Sigmoid colon (tissue), 7 donors: ENCODE measurements around the gene BRINP3. TPM values are rescaled to one million over a fixed set of nuclear protein-coding genes. Genes with fewer than 3 reads are reported as not detected.

Source experiments
- DNase-seq: peaks from one replicate; pipeline ENCODE4 v3.0.0-alpha.2; 2019
- H3K27ac ChIP-seq, 4 donors: fragments of 200-600 bp; sonication (generic); one replicate each; pipeline ENCODE4 v1.5.1; 2016 to 2019; ENCODE audit warnings: mild to moderate bottlenecking in 1 of 4
- H3K27me3 ChIP-seq, 3 donors: fragments of 200-600 bp; sonication (generic); one replicate each; pipeline ENCODE4 v1.5.1; 2019; ENCODE audit warnings: mild to moderate bottlenecking in 1 of 3
- H3K36me3 ChIP-seq, 4 donors: fragments of 200-600 bp; sonication (generic); one replicate each; pipeline ENCODE4 v1.5.1; 2016 to 2019
- H3K4me1 ChIP-seq, 4 donors: fragments of 200-600 bp; sonication (generic); one replicate each; pipeline ENCODE4 v1.5.1; 2017 to 2019
- H3K4me3 ChIP-seq, 4 donors: fragments of 200-600 bp; sonication (generic); one replicate each; pipeline ENCODE4 v1.5.1; 2017 to 2019; ENCODE audit warnings: mild to moderate bottlenecking in 2 of 4, moderate library complexity in 1 of 4
- H3K9me3 ChIP-seq, 4 donors: fragments of 200-600 bp in 3 of 4; sonication (generic) in 3 of 4; one replicate each; pipeline versions ENCODE4 v1.5.1 to v1.6.1; 2013 to 2019
- CTCF ChIP-seq, 4 experiments: fragments of 450-650 bp in 3 of 4; fragments of 200-600 bp in 1 of 4; IDR thresholded peaks; one replicate each; pipeline ENCODE4 v1.5.1; 2016 to 2019; ENCODE audit warnings: antibody characterized with exemption in 4 of 4, mild to moderate bottlenecking in 3 of 4, moderate library complexity in 2 of 4
- EP300 ChIP-seq, 4 donors: sonication (generic); formaldehyde crosslinking; IDR thresholded peaks; one replicate each; pipeline ENCODE4 v1.6.1; 2017; ENCODE audit warnings: antibody characterized with exemption in 4 of 4
- POLR2A ChIP-seq, 2 donors: fragments of 450-650 bp; IDR thresholded peaks; one replicate each; pipeline ENCODE4 v1.6.1; 2016; ENCODE audit warnings: antibody characterized with exemption in 2 of 2, mild to moderate bottlenecking in 2 of 2, moderate library complexity in 2 of 2
- POLR2AphosphoS5 ChIP-seq, 4 donors: sonication (generic); formaldehyde crosslinking; IDR thresholded peaks; one replicate each; pipeline ENCODE4 v1.6.1; 2017; ENCODE audit warnings: antibody characterized with exemption in 4 of 4
- WGBS, 2 donors: extraction: QIAGEN DNeasy Blood & Tissue Kit; methylation state at CpG; one replicate each; pipeline ENCODE4 v1.1.7; 2013; 5-methylcytosine and 5-hydroxymethylcytosine counted together
- intact Hi-C: fragments of 100-400 bp; cut with DNase I; formaldehyde crosslinking; loops from one replicate; pipeline ENCODE4 v1.15.1; 2023
- polyA plus RNA-seq, 3 donors: library from polyadenylated mRNA; stranded (reverse); fragments of 200-250 nt; gene quantifications; one replicate each; pipeline ENCODE4 v1.2.3, GENCODE V29; 2013
- total RNA-seq, 4 donors: library from RNA; depleted of rRNA; stranded (reverse); fragments of >200 nt; gene quantifications; one replicate each; pipeline ENCODE4 v1.1.0, GENCODE V29; 2016
- donor health status: healthy with polysubstance abuse.
- donor health status: Bipolar disorder and iron deficiency.
- donor health status: healthy.

The BRINP3 gene
- total and polyA plus RNA-seq, 7 donors, result 0.16 to 3.7 (median 2.3) TPM; not detected in 1

GRCh38 chr1:190377294-190377693 is 100.4 kb downstream of the BRINP3 start:
- no peaks in the 10 kb centered on the region for H3K9me3 ChIP-seq
- H3K4me3 ChIP-seq, result no peak overlapping the region
- 24 to 61% methylated on average over 2 of the region's 2 CpGs for WGBS, 2 donors

GRCh38 chr1:190376044-190376443 is 101.6 kb downstream of the BRINP3 start:
- H3K27me3 ChIP-seq, result no peaks in the 10 kb centered on the region
- no peaks in the 10 kb centered on the region for H3K9me3 ChIP-seq
- H3K27ac ChIP-seq, result no peak overlapping the region
- no peaks in the 10 kb centered on the region for H3K36me3 ChIP-seq
- intact Hi-C loops, result no loop called here
- TF ChIP-seq POLR2A (IDR thresholded peaks at IDR 0.05) (no peak), EP300 (IDR thresholded peaks at IDR 0.05) (no peak), CTCF (IDR thresholded peaks at IDR 0.05) (no peak), POLR2AphosphoS5 (IDR thresholded peaks at IDR 0.05) (no peak)
- DNase-seq, result no peak
- no peaks in the 10 kb centered on the region for H3K4me1 ChIP-seq
- H3K4me3 ChIP-seq, result no peak overlapping the region
- 69 to 75% methylated on average over 1 of the region's 1 CpG for WGBS, 2 donors

More at GRCh38 chr1:190377294-190377693, 100.4 kb downstream of the BRINP3 start:
- no peaks in the 10 kb centered on the region for H3K27me3 ChIP-seq
- DNase-seq, result no peak
- TF ChIP-seq CTCF (IDR thresholded peaks at IDR 0.05) (no peak), POLR2A (IDR thresholded peaks at IDR 0.05) (no peak), EP300 (IDR thresholded peaks at IDR 0.05) (no peak), POLR2AphosphoS5 (IDR thresholded peaks at IDR 0.05) (no peak)
- no peaks in the 10 kb centered on the region for H3K4me1 ChIP-seq
- H3K36me3 ChIP-seq, result no peaks in the 10 kb centered on the region
- intact Hi-C loops, result no loop called here
- no peak overlapping the region for H3K27ac ChIP-seq

GRCh38 chr1:190373705-190374336 is 103.8 kb downstream of the BRINP3 start:
- Histone ChIP-seq H3K4me1 (no peaks in the 10 kb centered on the region), H3K4me3 (no peak overlapping the region), H3K36me3 (no peaks in the 10 kb centered on the region), H3K9me3 (no peaks in the 10 kb centered on the region), H3K27me3 (no peaks in the 10 kb centered on the region), H3K27ac (no peak overlapping the region)
- TF ChIP-seq POLR2AphosphoS5 (IDR thresholded peaks at IDR 0.05), result no peak
- no peak for TF ChIP-seq POLR2A (IDR thresholded peaks at IDR 0.05)
- TF ChIP-seq CTCF (IDR thresholded peaks at IDR 0.05), result peak in 1 of 4 experiments; percentile 19
- DNase-seq, result no peak
- 27 to 40% methylated on average over 2 of the region's 2 CpGs for WGBS, 2 donors
- intact Hi-C loops, result no loop called here

GRCh38 chr1:190367200-190367599 is 110.5 kb downstream of the BRINP3 start:
- no peaks in the 10 kb centered on the region for H3K4me1 ChIP-seq
- H3K27me3 ChIP-seq, result no peaks in the 10 kb centered on the region
- no peak overlapping the region for H3K4me3 ChIP-seq
- intact Hi-C loops, result no loop called here
- no peak for DNase-seq
- TF ChIP-seq POLR2A (IDR thresholded peaks at IDR 0.05) (no peak), EP300 (IDR thresholded peaks at IDR 0.05) (no peak), POLR2AphosphoS5 (IDR thresholded peaks at IDR 0.05) (no peak), CTCF (IDR thresholded peaks at IDR 0.05) (no peak)
- no peak overlapping the region for H3K27ac ChIP-seq
- 85 to 88% methylated on average over 4 of the region's 4 CpGs for WGBS, 2 donors
- no peaks in the 10 kb centered on the region for H3K36me3 ChIP-seq
- no peaks in the 10 kb centered on the region for H3K9me3 ChIP-seq

- no peak for DNase-seq
- H3K9me3 ChIP-seq, result no peaks in the 10 kb centered on the region
- intact Hi-C loops, result no loop called here
- no peak overlapping the region for H3K4me3 ChIP-seq
- H3K36me3 ChIP-seq, result no peaks in the 10 kb centered on the region
- H3K27ac ChIP-seq, result no peak overlapping the region
- H3K27me3 ChIP-seq, result no peaks in the 10 kb centered on the region
- no peaks in the 10 kb centered on the region for H3K4me1 ChIP-seq
- WGBS, 2 donors, result 86 to 89% methylated on average over 1 of the region's 1 CpG
- TF ChIP-seq CTCF (IDR thresholded peaks at IDR 0.05), result no peak
- no peak for TF ChIP-seq EP300 (IDR thresholded peaks at IDR 0.05)
- TF ChIP-seq POLR2A (IDR thresholded peaks at IDR 0.05), result no peak
- TF ChIP-seq POLR2AphosphoS5 (IDR thresholded peaks at IDR 0.05), result no peak
These were observed 112.4 kb downstream of the BRINP3 start for GRCh38 chr1:190365283-190365682.
